ENCODE measurements around the gene OTUD3. TPM values are rescaled to one million over a fixed set of nuclear protein-coding genes. Genes with fewer than 3 reads are reported as not detected.
"Not testable (repeated sequence)": the region's sequence is repeated elsewhere in the genome, so short reads cannot be mapped to it uniquely, and the experiment has no call there.

The OTUD3 gene
- total RNA-seq, 2 donors from 2014 or later = 3.9 to 7.1 TPM

DNA sequence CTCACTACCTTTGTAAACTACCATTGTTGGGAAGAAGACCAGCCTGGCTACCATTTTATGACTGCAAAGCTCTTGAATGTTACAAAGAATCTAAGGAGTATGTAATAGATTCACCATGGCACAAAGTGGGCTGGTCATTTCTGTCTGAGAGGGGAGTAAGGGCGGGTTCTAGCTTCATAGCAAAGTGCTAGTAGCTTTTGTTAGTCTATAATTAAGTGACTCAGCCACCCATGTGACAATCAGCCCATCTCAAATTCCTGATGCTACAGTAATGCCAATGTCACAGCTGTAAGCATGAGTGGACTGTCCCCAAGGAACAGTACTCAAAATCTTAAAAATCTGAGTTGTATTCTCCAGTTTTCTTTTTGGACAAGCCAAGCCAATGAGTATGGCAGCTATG, 15.4 kb upstream of the OTUD3 start:
- TF ChIP-seq, protein P1, sequence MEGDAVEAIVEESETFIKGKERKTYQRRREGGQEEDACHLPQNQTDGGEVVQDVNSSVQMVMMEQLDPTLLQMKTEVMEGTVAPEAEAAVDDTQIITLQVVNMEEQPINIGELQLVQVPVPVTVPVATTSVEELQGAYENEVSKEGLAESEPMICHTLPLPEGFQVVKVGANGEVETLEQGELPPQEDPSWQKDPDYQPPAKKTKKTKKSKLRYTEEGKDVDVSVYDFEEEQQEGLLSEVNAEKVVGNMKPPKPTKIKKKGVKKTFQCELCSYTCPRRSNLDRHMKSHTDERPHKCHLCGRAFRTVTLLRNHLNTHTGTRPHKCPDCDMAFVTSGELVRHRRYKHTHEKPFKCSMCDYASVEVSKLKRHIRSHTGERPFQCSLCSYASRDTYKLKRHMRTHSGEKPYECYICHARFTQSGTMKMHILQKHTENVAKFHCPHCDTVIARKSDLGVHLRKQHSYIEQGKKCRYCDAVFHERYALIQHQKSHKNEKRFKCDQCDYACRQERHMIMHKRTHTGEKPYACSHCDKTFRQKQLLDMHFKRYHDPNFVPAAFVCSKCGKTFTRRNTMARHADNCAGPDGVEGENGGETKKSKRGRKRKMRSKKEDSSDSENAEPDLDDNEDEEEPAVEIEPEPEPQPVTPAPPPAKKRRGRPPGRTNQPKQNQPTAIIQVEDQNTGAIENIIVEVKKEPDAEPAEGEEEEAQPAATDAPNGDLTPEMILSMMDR (IDR thresholded peaks at IDR 0.05) = no peak
- no peak overlapping the region for H3K4me3 ChIP-seq
- H3K36me3 ChIP-seq = no peaks in the 10 kb centered on the region
- H3K27me3 ChIP-seq (replicated peaks; ENCODE audit: insufficient read depth) = no peaks in the 10 kb centered on the region
- no peak for ATAC-seq (ENCODE audit: insufficient number of reproducible peaks, low FRiP score, low read depth)
- H3K4me1 ChIP-seq (ENCODE audit: control insufficient read depth in 1 of 2, low read depth in 2 of 2) = no peaks in the 10 kb centered on the region
- no peak for DNase-seq (ENCODE audit: low spot score)
- H3K27ac ChIP-seq = no peak overlapping the region
- H3K9me3 ChIP-seq = no peaks in the 10 kb centered on the region

DNA sequence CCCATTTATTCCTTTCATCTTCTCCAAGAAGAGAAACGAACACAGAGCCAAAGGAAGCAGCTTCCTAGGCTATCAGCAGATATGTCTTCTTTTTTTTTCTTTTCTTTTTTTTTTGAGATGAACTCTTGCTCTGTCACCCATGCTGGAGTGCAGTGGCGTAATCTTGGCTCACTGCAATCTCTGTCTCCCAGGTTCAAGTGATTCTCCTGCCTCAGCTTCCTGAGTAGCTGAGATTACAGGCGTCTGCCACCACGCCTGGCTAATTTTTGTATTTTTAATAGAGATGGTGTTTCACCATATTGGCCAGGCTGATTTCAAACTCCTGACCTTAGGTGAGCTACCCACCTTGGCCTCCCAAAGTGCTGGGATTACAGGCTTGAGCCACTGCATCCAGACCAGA, 13.6 kb upstream of the OTUD3 start:
- H3K36me3 ChIP-seq; H3K9me3 ChIP-seq; ATAC-seq (ENCODE audit: insufficient number of reproducible peaks, low FRiP score, low read depth); DNase-seq (ENCODE audit: low spot score); H3K4me1 ChIP-seq (ENCODE audit: control insufficient read depth in 1 of 2, low read depth in 2 of 2); H3K27me3 ChIP-seq (replicated peaks; ENCODE audit: insufficient read depth); H3K27ac ChIP-seq; H3K4me3 ChIP-seq: not testable (repeated sequence)

DNA sequence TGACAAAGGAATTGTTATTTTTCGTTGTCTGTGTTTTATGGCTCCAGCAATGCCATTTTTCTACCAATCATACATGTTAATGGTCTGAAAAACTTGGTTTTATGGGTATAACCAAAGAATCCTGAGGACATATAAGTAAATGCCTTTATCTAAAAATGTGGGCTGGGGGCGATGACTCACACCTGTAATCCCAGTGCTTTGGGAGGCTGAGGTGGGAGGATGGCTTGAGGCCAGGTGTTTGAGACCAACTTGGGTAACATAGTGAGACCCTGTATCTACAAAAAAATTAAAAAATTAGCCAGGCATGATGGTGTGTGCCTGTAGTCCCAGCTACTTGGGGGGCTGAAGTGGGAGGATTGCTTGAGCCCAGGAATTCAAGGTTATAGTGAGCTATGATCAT, 12.7 kb upstream of the OTUD3 start:
- not testable (repeated sequence) for H3K4me1 ChIP-seq (ENCODE audit: control insufficient read depth in 1 of 2, low read depth in 2 of 2); H3K9me3 ChIP-seq; H3K27me3 ChIP-seq (replicated peaks; ENCODE audit: insufficient read depth)

DNA sequence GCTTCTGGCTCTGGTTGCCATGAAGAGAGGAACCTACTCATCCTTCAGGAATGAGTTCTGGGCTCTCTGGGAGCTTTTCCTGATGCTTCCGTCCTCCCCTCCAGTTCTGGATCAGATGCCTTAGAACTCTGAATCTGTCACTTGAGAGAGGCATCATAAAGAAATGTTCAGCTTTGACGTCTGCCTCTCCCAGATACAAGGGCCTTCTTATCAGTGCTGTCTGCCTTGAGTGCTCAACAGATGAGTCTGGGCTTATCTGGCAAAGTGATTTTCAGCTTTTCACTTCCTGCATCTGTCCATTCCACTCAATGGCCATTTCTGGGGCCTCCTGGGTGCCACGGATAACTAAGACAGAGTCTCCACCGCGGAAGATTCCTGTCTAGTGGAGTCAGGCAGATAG, 12.3 kb upstream of the OTUD3 start:
- DNase-seq (ENCODE audit: low spot score) (no peak), ATAC-seq (ENCODE audit: insufficient number of reproducible peaks, low FRiP score, low read depth) (no peak)
- H3K27ac ChIP-seq = no peak overlapping the region

More for the DNA sequence above, 12.7 kb upstream of the OTUD3 start:
- ATAC-seq (ENCODE audit: insufficient number of reproducible peaks, low FRiP score, low read depth); DNase-seq (ENCODE audit: low spot score); H3K4me3 ChIP-seq; H3K36me3 ChIP-seq; H3K27ac ChIP-seq: not testable (repeated sequence)

DNA sequence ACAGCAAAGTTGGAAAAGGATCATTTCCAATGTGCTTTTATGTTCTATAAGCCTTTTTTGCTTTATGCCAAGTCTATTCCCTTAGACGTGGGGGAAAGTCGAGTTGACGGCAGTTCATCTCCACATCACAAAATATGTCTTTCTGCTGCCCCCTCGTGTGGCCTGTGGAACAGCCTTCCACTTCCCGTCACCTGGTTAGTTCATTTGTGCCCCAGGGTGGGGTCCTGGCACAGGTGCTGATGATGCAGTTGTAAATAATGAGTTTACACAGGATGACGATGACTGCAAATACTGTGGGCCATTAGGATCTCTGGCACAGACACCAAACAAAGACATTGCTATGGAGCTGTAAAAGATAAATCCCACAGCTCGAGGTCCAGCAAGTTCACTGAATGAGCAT, 10.0 kb upstream of the OTUD3 start:
- Histone ChIP-seq H3K4me1 (ENCODE audit: control insufficient read depth in 1 of 2, low read depth in 2 of 2) (no peaks in the 10 kb centered on the region), H3K4me3 (no peak overlapping the region), H3K9me3 (no peaks in the 10 kb centered on the region), H3K36me3 (no peaks in the 10 kb centered on the region), H3K27me3 (replicated peaks; ENCODE audit: insufficient read depth) (no peaks in the 10 kb centered on the region), H3K27ac (no peak overlapping the region)
- ATAC-seq (ENCODE audit: insufficient number of reproducible peaks, low FRiP score, low read depth) (no peak), DNase-seq (ENCODE audit: low spot score) (no peak)
- TF ChIP-seq, protein P1 (IDR thresholded peaks at IDR 0.05) = no peak

More for the DNA sequence above, 12.3 kb upstream of the OTUD3 start:
- no peaks in the 10 kb centered on the region for H3K4me1 ChIP-seq (ENCODE audit: control insufficient read depth in 1 of 2, low read depth in 2 of 2)
- no peaks in the 10 kb centered on the region for H3K27me3 ChIP-seq (replicated peaks; ENCODE audit: insufficient read depth)
- no peaks in the 10 kb centered on the region for H3K9me3 ChIP-seq
- TF ChIP-seq, protein P1 (IDR thresholded peaks at IDR 0.05) = no peak
- H3K4me3 ChIP-seq = no peak overlapping the region
- H3K36me3 ChIP-seq = no peaks in the 10 kb centered on the region

DNA sequence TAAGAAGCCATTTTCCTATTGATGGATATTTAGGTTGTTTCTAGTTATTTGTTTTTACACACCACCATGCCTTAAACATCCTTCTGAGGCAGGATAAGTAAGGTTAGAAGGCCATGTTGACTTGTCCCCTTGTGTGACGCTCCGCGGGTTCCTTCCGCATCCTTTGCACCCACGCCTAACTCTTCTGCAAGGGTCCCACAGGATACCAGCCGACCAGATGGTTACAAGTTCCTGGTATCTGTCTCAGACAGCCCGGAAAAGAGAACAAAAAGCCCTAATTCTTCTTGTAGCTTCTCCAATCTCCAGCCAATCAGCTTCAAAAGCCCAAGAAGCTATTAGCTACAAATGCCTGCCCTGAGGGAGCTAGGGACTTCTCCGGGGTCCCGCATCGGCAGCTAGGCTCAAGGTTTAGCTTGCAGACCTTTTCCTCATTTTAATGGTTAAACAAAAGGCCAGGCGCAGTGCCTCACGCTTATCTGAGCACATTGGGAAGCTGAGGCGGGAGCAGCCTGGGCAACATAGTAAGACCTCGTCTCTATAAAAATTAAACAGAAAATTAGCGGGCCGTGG, 4.9 kb upstream of the OTUD3 start:
- TF ChIP-seq, protein P1 (IDR thresholded peaks at IDR 0.05) = no peak
- Histone ChIP-seq H3K4me3 (no peak overlapping the region), H3K36me3 (no peaks in the 10 kb centered on the region), H3K27ac (no peak overlapping the region), H3K4me1 (ENCODE audit: control insufficient read depth in 1 of 2, low read depth in 2 of 2) (peaks cover 0 to 5% of the 10 kb centered on the region in 2 donors), H3K9me3 (no peaks in the 10 kb centered on the region), H3K27me3 (replicated peaks; ENCODE audit: insufficient read depth) (no peaks in the 10 kb centered on the region)
- DNase-seq (ENCODE audit: low spot score) (no peak), ATAC-seq (ENCODE audit: insufficient number of reproducible peaks, low FRiP score, low read depth) (no peak)
